GM20000 (cell line): Measurements from ENCODE around the gene PGAP1.
A peak's percentile ranks its signal among the peaks of the same experiment; 100 is the strongest.

Experiments used
- DNase-seq: peaks from one replicate; pipeline ENCODE4 v3.0.0; 2012; ENCODE audit warnings: low spot score
- CTCF ChIP-seq: IDR thresholded peaks from 2 replicates; pipeline ENCODE4 v1.5.1; 2012; ENCODE audit warnings: mild to moderate bottlenecking, control low read depth; ENCODE audit errors: extremely low read depth, missing control alignments

Gene PGAP1

GRCh38 chr2:196952936-196953335, 26.4 kb upstream of the PGAP1 start:
- no peak for DNase-seq
- TF ChIP-seq CTCF, result no peak

- DNase-seq, result no peak
Measured at GRCh38 chr2:196951973-196952372, 25.5 kb upstream of the PGAP1 start.

GRCh38 chr2:196949116-196949515, 22.6 kb upstream of the PGAP1 start:
- DNase-seq, result no peak
- TF ChIP-seq CTCF, result no peak

More at GRCh38 chr2:196951973-196952372, 25.5 kb upstream of the PGAP1 start:
- TF ChIP-seq CTCF, result no peak

GRCh38 chr2:196944570-196944969, 18.1 kb upstream of the PGAP1 start:
- no peak for TF ChIP-seq CTCF
- DNase-seq, result peak; percentile 42

- DNase-seq, result no peak
- no peak for TF ChIP-seq CTCF
Measured at GRCh38 chr2:196941398-196942078, 15.0 kb upstream of the PGAP1 start.

GRCh38 chr2:196939371-196939770, 12.9 kb upstream of the PGAP1 start:
- DNase-seq, result no peak
- no peak for TF ChIP-seq CTCF

- no peak for DNase-seq
- TF ChIP-seq CTCF, result no peak
Measured at GRCh38 chr2:196935432-196935831, 8.9 kb upstream of the PGAP1 start.
